Measurements from ENCODE around the gene KLHL7.

The KLHL7 gene

GRCh38 chr7:23168111-23168885 is 62.7 kb downstream of the KLHL7 start:
- no peak overlapping the region for H3K18ac ChIP-seq (ENCODE audit: low read length)
- no peak overlapping the region for H3K4me3 ChIP-seq (ENCODE audit: low read length)
- no peak for DNase-seq
- no peak overlapping the region for H3K9ac ChIP-seq (ENCODE audit: low read length)
- no peak overlapping the region for H2BK120ac ChIP-seq (ENCODE audit: low read depth, low read length)
- no peak overlapping the region for H3K4ac ChIP-seq (ENCODE audit: low read depth, low read length)
- H2AK5ac ChIP-seq (ENCODE audit: low read length), result no peak overlapping the region
- no peak overlapping the region for H4K5ac ChIP-seq (ENCODE audit: low read length)
- H3K79me1 ChIP-seq (ENCODE audit: low read length), result no peaks in the 10 kb centered on the region
- no peak overlapping the region for H2BK15ac ChIP-seq (replicated peaks; ENCODE audit: low read depth)
- H3K4me2 ChIP-seq (ENCODE audit: low read length), result no peak overlapping the region
- H3K23ac ChIP-seq (ENCODE audit: low read length), result no peak overlapping the region
- no peak overlapping the region for H3K27ac ChIP-seq (ENCODE audit: low read depth, low read length)
- H3K27me3 ChIP-seq (ENCODE audit: insufficient read depth, low read length, poor library complexity), result no peaks in the 10 kb centered on the region
- H3K79me2 ChIP-seq (ENCODE audit: control insufficient read depth, insufficient read depth, low read length), result no peaks in the 10 kb centered on the region
- no peak overlapping the region for H3K56ac ChIP-seq (ENCODE audit: low read length)
- no peaks in the 10 kb centered on the region for H3K4me1 ChIP-seq (ENCODE audit: control insufficient read depth, low read depth, low read length)
- H2BK5ac ChIP-seq (ENCODE audit: low read length), result no peak overlapping the region
- H3K36me3 ChIP-seq (ENCODE audit: control insufficient read depth, insufficient read depth, low read length), result no peaks in the 10 kb centered on the region
- WGBS (ENCODE audit: extremely low coverage, insufficient coverage, low lambda C conversion rate), result no CpG with 5 or more reads among the region's 8 CpGs
- no peak overlapping the region for H4K8ac ChIP-seq (ENCODE audit: low read depth, low read length)

- Histone ChIP-seq H2AK5ac (ENCODE audit: low read length) (no peak overlapping the region), H4K5ac (ENCODE audit: low read length) (no peak overlapping the region), H3K9ac (ENCODE audit: low read length) (no peak overlapping the region), H2BK15ac (replicated peaks; ENCODE audit: low read depth) (no peak overlapping the region), H3K79me1 (ENCODE audit: low read length) (no peaks in the 10 kb centered on the region), H3K4me2 (ENCODE audit: low read length) (no peak overlapping the region), H3K4me1 (ENCODE audit: control insufficient read depth, low read depth, low read length) (peaks cover 2% of the 10 kb centered on the region), H3K27ac (ENCODE audit: low read depth, low read length) (no peak overlapping the region), H4K8ac (ENCODE audit: low read depth, low read length) (no peak overlapping the region), H3K36me3 (ENCODE audit: control insufficient read depth, insufficient read depth, low read length) (no peaks in the 10 kb centered on the region), H3K56ac (ENCODE audit: low read length) (no peak overlapping the region), H3K27me3 (ENCODE audit: insufficient read depth, low read length, poor library complexity) (no peaks in the 10 kb centered on the region), H3K23ac (ENCODE audit: low read length) (no peak overlapping the region), H3K79me2 (ENCODE audit: control insufficient read depth, insufficient read depth, low read length) (no peaks in the 10 kb centered on the region), H3K18ac (ENCODE audit: low read length) (no peak overlapping the region), H3K4me3 (ENCODE audit: low read length) (no peak overlapping the region), H2BK120ac (ENCODE audit: low read depth, low read length) (no peak overlapping the region), H2BK5ac (ENCODE audit: low read length) (no peak overlapping the region), H3K4ac (ENCODE audit: low read depth, low read length) (no peak overlapping the region)
- no CpG with 5 or more reads among the region's 2 CpGs for WGBS (ENCODE audit: extremely low coverage, insufficient coverage, low lambda C conversion rate)
- DNase-seq, result no peak
These were observed 70.4 kb downstream of the KLHL7 start for GRCh38 chr7:23175938-23176337.

GRCh38 chr7:23181684-23182553 is 76.3 kb downstream of the KLHL7 start, which contains the start of gene NUP42:
Gene NUP42, plus strand, starts transcription at chr7:23182048. Its CDS starts 38 bp downstream, at chr7:23182086.
- Histone ChIP-seq H3K4me1 (ENCODE audit: control insufficient read depth, low read depth, low read length) (peaks cover 2% of the 10 kb centered on the region), H2BK5ac (ENCODE audit: low read length) (no peak within 1 kb of the TSS), H3K4me2 (ENCODE audit: low read length) (peak within 1 kb of the TSS; percentile 77), H3K23ac (ENCODE audit: low read length) (no peak within 1 kb of the TSS), H3K9ac (ENCODE audit: low read length) (peak within 1 kb of the TSS; percentile 86), H3K27me3 (ENCODE audit: insufficient read depth, low read length, poor library complexity) (no peaks in the 10 kb centered on the region), H2BK15ac (replicated peaks; ENCODE audit: low read depth) (no peak within 1 kb of the TSS), H3K18ac (ENCODE audit: low read length) (no peak within 1 kb of the TSS), H3K27ac (ENCODE audit: low read depth, low read length) (peak within 1 kb of the TSS; percentile 69), H3K79me2 (ENCODE audit: control insufficient read depth, insufficient read depth, low read length) (peaks cover 14% of the 10 kb centered on the region), H3K56ac (ENCODE audit: low read length) (peak within 1 kb of the TSS; percentile 95), H2BK120ac (ENCODE audit: low read depth, low read length) (peak within 1 kb of the TSS; percentile 31), H3K4ac (ENCODE audit: low read depth, low read length) (peak within 1 kb of the TSS; percentile 44), H3K79me1 (ENCODE audit: low read length) (no peaks in the 10 kb centered on the region), H3K36me3 (ENCODE audit: control insufficient read depth, insufficient read depth, low read length) (no peaks in the 10 kb centered on the region), H4K5ac (ENCODE audit: low read length) (peak within 1 kb of the TSS; percentile 94), H3K4me3 (ENCODE audit: low read length) (peak within 1 kb of the TSS; percentile 83), H2AK5ac (ENCODE audit: low read length) (no peak within 1 kb of the TSS), H4K8ac (ENCODE audit: low read depth, low read length) (no peak within 1 kb of the TSS)
- peak; percentile 100 for DNase-seq
- no CpG with 5 or more reads among the region's 63 CpGs for whole genome bisulfite sequencing (ENCODE audit: extremely low coverage, insufficient coverage, low lambda C conversion rate)

- Histone ChIP-seq H2BK15ac (replicated peaks; ENCODE audit: low read depth) (no peak overlapping the region), H2BK5ac (ENCODE audit: low read length) (no peak overlapping the region), H3K18ac (ENCODE audit: low read length) (no peak overlapping the region), H3K36me3 (ENCODE audit: control insufficient read depth, insufficient read depth, low read length) (no peaks in the 10 kb centered on the region), H4K8ac (ENCODE audit: low read depth, low read length) (no peak overlapping the region), H3K27ac (ENCODE audit: low read depth, low read length) (no peak overlapping the region), H3K4me2 (ENCODE audit: low read length) (no peak overlapping the region), H3K4me1 (ENCODE audit: control insufficient read depth, low read depth, low read length) (peaks cover 2% of the 10 kb centered on the region), H3K27me3 (ENCODE audit: insufficient read depth, low read length, poor library complexity) (no peaks in the 10 kb centered on the region), H2AK5ac (ENCODE audit: low read length) (no peak overlapping the region), H3K4me3 (ENCODE audit: low read length) (no peak overlapping the region), H3K56ac (ENCODE audit: low read length) (peak overlapping the region; percentile 9), H3K23ac (ENCODE audit: low read length) (no peak overlapping the region), H3K9ac (ENCODE audit: low read length) (peak overlapping the region; percentile 3), H2BK120ac (ENCODE audit: low read depth, low read length) (no peak overlapping the region), H3K4ac (ENCODE audit: low read depth, low read length) (no peak overlapping the region), H3K79me1 (ENCODE audit: low read length) (no peaks in the 10 kb centered on the region), H3K79me2 (ENCODE audit: control insufficient read depth, insufficient read depth, low read length) (peaks cover 14% of the 10 kb centered on the region), H4K5ac (ENCODE audit: low read length) (no peak overlapping the region)
- no peak for DNase-seq
- no CpG with 5 or more reads among the region's 20 CpGs for WGBS (ENCODE audit: extremely low coverage, insufficient coverage, low lambda C conversion rate)
These were observed 77.9 kb downstream of the KLHL7 start for GRCh38 chr7:23183279-23184012.

- Histone ChIP-seq H3K27ac (ENCODE audit: low read depth, low read length) (no peak overlapping the region), H3K4me3 (ENCODE audit: low read length) (no peak overlapping the region), H3K4ac (ENCODE audit: low read depth, low read length) (no peak overlapping the region), H4K5ac (ENCODE audit: low read length) (no peak overlapping the region), H4K8ac (ENCODE audit: low read depth, low read length) (no peak overlapping the region), H3K4me1 (ENCODE audit: control insufficient read depth, low read depth, low read length) (peaks cover 2% of the 10 kb centered on the region), H2BK5ac (ENCODE audit: low read length) (no peak overlapping the region), H3K9ac (ENCODE audit: low read length) (no peak overlapping the region), H3K4me2 (ENCODE audit: low read length) (no peak overlapping the region), H3K18ac (ENCODE audit: low read length) (no peak overlapping the region), H2AK5ac (ENCODE audit: low read length) (no peak overlapping the region), H3K79me2 (ENCODE audit: control insufficient read depth, insufficient read depth, low read length) (peaks cover 14% of the 10 kb centered on the region), H3K27me3 (ENCODE audit: insufficient read depth, low read length, poor library complexity) (no peaks in the 10 kb centered on the region), H3K56ac (ENCODE audit: low read length) (no peak overlapping the region), H3K23ac (ENCODE audit: low read length) (no peak overlapping the region), H3K36me3 (ENCODE audit: control insufficient read depth, insufficient read depth, low read length) (no peaks in the 10 kb centered on the region), H2BK120ac (ENCODE audit: low read depth, low read length) (no peak overlapping the region), H3K79me1 (ENCODE audit: low read length) (peaks cover 1% of the 10 kb centered on the region), H2BK15ac (replicated peaks; ENCODE audit: low read depth) (no peak overlapping the region)
- no CpG with 5 or more reads among the region's 1 CpG for WGBS (ENCODE audit: extremely low coverage, insufficient coverage, low lambda C conversion rate)
- DNase-seq, result no peak
These were observed 78.7 kb downstream of the KLHL7 start for GRCh38 chr7:23184291-23184690.

Measured in mesendoderm (in vitro differentiated cells).